Measurements from ENCODE around the gene RERG.

RERG gene

GRCh38 chr12:15200641-15201040, 20.6 kb downstream of the RERG start:
- DNase-seq (ENCODE audit: extremely low read depth, low read depth): no peak
- no peak for TF ChIP-seq CTCF (IDR thresholded peaks at IDR 0.05; ENCODE audit: low read depth, low read length)

GRCh38 chr12:15199930-15200329, 21.3 kb downstream of the RERG start:
- no peak for DNase-seq (ENCODE audit: extremely low read depth, low read depth)
- TF ChIP-seq CTCF (IDR thresholded peaks at IDR 0.05; ENCODE audit: low read depth, low read length): no peak

- no peak for DNase-seq (ENCODE audit: extremely low read depth, low read depth)
- no peak for TF ChIP-seq CTCF (IDR thresholded peaks at IDR 0.05; ENCODE audit: low read depth, low read length)
Observed at GRCh38 chr12:15196678-15197505, 24.3 kb downstream of the RERG start.

GRCh38 chr12:15196221-15196620, 25.0 kb downstream of the RERG start:
- no peak for TF ChIP-seq CTCF (IDR thresholded peaks at IDR 0.05; ENCODE audit: low read depth, low read length)
- no peak for DNase-seq (ENCODE audit: extremely low read depth, low read depth)

- no peak for TF ChIP-seq CTCF (IDR thresholded peaks at IDR 0.05; ENCODE audit: low read depth, low read length)
- no peak for DNase-seq (ENCODE audit: extremely low read depth, low read depth)
Observed at GRCh38 chr12:15194456-15195368, 26.5 kb downstream of the RERG start.

- TF ChIP-seq CTCF (IDR thresholded peaks at IDR 0.05; ENCODE audit: low read depth, low read length): no peak
- DNase-seq (ENCODE audit: extremely low read depth, low read depth): no peak
Observed at GRCh38 chr12:15193946-15194345, 27.3 kb downstream of the RERG start.

GRCh38 chr12:15192720-15193119, 28.5 kb downstream of the RERG start:
- TF ChIP-seq CTCF (IDR thresholded peaks at IDR 0.05; ENCODE audit: low read depth, low read length): no peak
- DNase-seq (ENCODE audit: extremely low read depth, low read depth): no peak
